WTC11 (cell line): ENCODE results near the gene TESK2. TPM values are rescaled to one million over a fixed set of nuclear protein-coding genes. Genes with fewer than 3 reads are reported as not detected.

Experiments used
- ATAC-seq: fragments of 200-7000 bp; cut with Tn5 transposase; 2 replicates; pipeline ENCODE4 v1.10.0; 2021; ENCODE audit warnings: mild to moderate bottlenecking, moderate library complexity
- CTCF ChIA-PET: fragments of 300-600 bp; sonication (Branson Sonifier 250); formaldehyde crosslinking; loops from one replicate; lab custom pipeline; 2021; ENCODE audit warnings: antibody characterized with exemption; lab: Charles Lee
- POLR2A ChIA-PET: fragments of 350-600 bp; sonication (Branson Sonifier 250); formaldehyde crosslinking; loops from one replicate; lab custom pipeline; 2021; ENCODE audit warnings: antibody characterized with exemption; lab: Charles Lee
- DNase-seq: peaks from one replicate; pipeline ENCODE4 v3.0.0; 2021; ENCODE audit warnings: low spot score
- H3K27ac Mint-ChIP-seq: 2 replicates; pipeline ENCODE4 v1.8.0; 2021; ENCODE audit warnings: mixed read lengths
- H3K27me3 Mint-ChIP-seq: 2 replicates; pipeline ENCODE4 v1.8.0; 2021; ENCODE audit warnings: low read depth, mild to moderate bottlenecking, moderate library complexity, mixed read lengths
- H3K36me3 Mint-ChIP-seq: 2 replicates; pipeline ENCODE4 v1.8.0; 2021; ENCODE audit warnings: mixed read lengths
- H3K4me1 Mint-ChIP-seq: 2 replicates; pipeline ENCODE4 v1.8.0; 2022; ENCODE audit warnings: mixed read lengths
- H3K4me3 Mint-ChIP-seq: 2 replicates; pipeline ENCODE4 v1.8.0; 2021; ENCODE audit warnings: mild to moderate bottlenecking, moderate library complexity, mixed read lengths
- H3K9me3 Mint-ChIP-seq: 2 replicates; pipeline ENCODE4 v1.8.0; 2021; ENCODE audit warnings: mixed read lengths
- ATF1 ChIP-seq: sonication (generic); formaldehyde crosslinking; IDR thresholded peaks from 2 replicates; pipeline ENCODE4 v1.8.1; 2023; ENCODE audit warnings: mild to moderate bottlenecking, moderate library complexity, missing genetic modification reagents
- ELF4 ChIP-seq: sonication (generic); formaldehyde crosslinking; IDR thresholded peaks from 2 replicates; pipeline ENCODE4 v1.8.1; 2022; ENCODE audit warnings: low read depth, mild to moderate bottlenecking, moderate library complexity, missing genetic modification reagents
- ESRRA ChIP-seq: sonication (generic); formaldehyde crosslinking; IDR thresholded peaks from 2 replicates; pipeline ENCODE4 v1.8.1; 2022; ENCODE audit warnings: mild to moderate bottlenecking, missing genetic modification reagents, borderline replicate concordance
- FOXP1 ChIP-seq: sonication (generic); formaldehyde crosslinking; IDR thresholded peaks from 2 replicates; pipeline ENCODE4 v1.8.0; 2022; ENCODE audit warnings: missing genetic modification reagents, mild to moderate bottlenecking, moderate library complexity, borderline replicate concordance
- GTF2I ChIP-seq: fragments of 250-450 bp; sonication (Bioruptor Pico); conservative IDR thresholded peaks from 2 replicates; pipeline ENCODE4 v1.4.0; 2021; ENCODE audit warnings: mild to moderate bottlenecking
- HMGA2 ChIP-seq: fragments of 250-450 bp; sonication (Bioruptor Pico); IDR thresholded peaks from 2 replicates; pipeline ENCODE4 v1.4.0; 2021; ENCODE audit warnings: mild to moderate bottlenecking, moderate library complexity
- IRF2 ChIP-seq: sonication (generic); formaldehyde crosslinking; IDR thresholded peaks from 2 replicates; pipeline ENCODE4 v1.8.0; 2022; ENCODE audit warnings: low read depth, missing genetic modification reagents, borderline replicate concordance
- NFE2L1 ChIP-seq: sonication (generic); formaldehyde crosslinking; IDR thresholded peaks from 2 replicates; pipeline ENCODE4 v1.8.1; 2023; ENCODE audit warnings: missing genetic modification reagents
- NR1H2 ChIP-seq: sonication (generic); formaldehyde crosslinking; IDR thresholded peaks from 2 replicates; pipeline ENCODE4 v1.9.0; 2021; ENCODE audit warnings: mild to moderate bottlenecking, moderate library complexity, missing genetic modification reagents
- SOX15 ChIP-seq: fragments of 250-450 bp; sonication (Bioruptor Pico); IDR thresholded peaks from 2 replicates; pipeline ENCODE4 v1.9.0; 2021; ENCODE audit warnings: mild to moderate bottlenecking
- TEAD4 ChIP-seq: sonication (generic); formaldehyde crosslinking; IDR thresholded peaks from 2 replicates; pipeline ENCODE4 v1.8.0; 2022; ENCODE audit warnings: mild to moderate bottlenecking, missing genetic modification reagents
- TP53 ChIP-seq: sonication (generic); formaldehyde crosslinking; IDR thresholded peaks from 2 replicates; pipeline ENCODE4 v1.8.1; 2023; ENCODE audit warnings: mild to moderate bottlenecking, missing genetic modification reagents
- ZNF232 ChIP-seq: sonication (generic); formaldehyde crosslinking; IDR thresholded peaks from 2 replicates; pipeline ENCODE4 v1.8.0; 2022; ENCODE audit warnings: mild to moderate bottlenecking, missing genetic modification reagents
- total RNA-seq: library from RNA; stranded (reverse); gene quantifications from 3 replicates; pipeline ENCODE4 v1.2.3, GENCODE V29; 2021
- TF ChIP-seq, protein P1 (sequence below): sonication (generic); formaldehyde crosslinking; IDR thresholded peaks from 2 replicates; pipeline ENCODE4 v1.8.0; 2023; ENCODE audit warnings: missing genetic modification reagents
- TF ChIP-seq, protein P2 (sequence below): fragments of 250-450 bp; sonication (Bioruptor Pico); IDR thresholded peaks from 2 replicates; pipeline ENCODE4 v2.1.2; 2022; ENCODE audit warnings: mild to moderate bottlenecking, moderate library complexity
- TF ChIP-seq, protein P3 (sequence below): fragments of 250-450 bp; sonication (Bioruptor Pico); conservative IDR thresholded peaks from 2 replicates; pipeline ENCODE4 v1.9.0; 2021; ENCODE audit warnings: mild to moderate bottlenecking
- TF ChIP-seq, protein P4 (sequence below): sonication (generic); formaldehyde crosslinking; IDR thresholded peaks from 2 replicates; pipeline ENCODE4 v1.8.0; 2023; ENCODE audit warnings: mild to moderate bottlenecking, missing genetic modification reagents
- TF ChIP-seq, protein P5 (sequence below): fragments of 250-450 bp; sonication (Bioruptor Pico); IDR thresholded peaks from 2 replicates; pipeline ENCODE4 v1.9.0; 2021; ENCODE audit warnings: mild to moderate bottlenecking, borderline replicate concordance

The TESK2 gene
- total RNA-seq, 1 experiment from 2014 or later: 13.3 TPM

DNA sequence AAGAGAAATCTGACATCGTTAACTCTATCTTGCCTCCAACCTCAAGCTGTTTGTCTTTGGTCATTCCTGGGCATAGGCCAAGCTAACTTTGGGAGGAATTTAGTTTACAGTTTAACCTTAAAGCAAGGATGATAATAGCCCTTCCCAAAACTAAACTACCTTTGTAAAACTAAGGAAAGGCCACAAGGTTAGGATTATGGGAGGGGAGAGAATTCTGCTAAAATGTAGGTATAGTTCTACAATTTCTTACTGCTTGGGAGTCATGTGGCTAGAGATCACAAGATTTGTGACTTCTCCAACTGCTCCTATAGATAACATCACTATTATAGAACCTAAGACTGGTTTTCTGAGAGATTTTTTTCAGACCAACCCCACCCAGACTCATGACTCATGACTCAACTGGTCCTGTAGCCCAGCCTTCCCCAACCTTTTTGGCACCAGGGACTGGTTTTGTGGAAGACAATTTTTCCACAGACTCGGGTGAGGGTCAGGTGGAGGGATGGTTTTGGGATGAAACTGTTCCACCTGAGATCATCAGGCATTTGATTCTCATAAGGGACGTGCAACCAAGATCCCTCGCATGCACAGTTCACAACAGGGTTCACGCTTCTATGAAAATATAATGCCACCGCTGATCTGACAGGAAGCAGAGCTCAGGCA is 80.0 kb downstream of the TESK2 start:
- no peak for DNase-seq
- no peak for ATAC-seq
- Mint-ChIP-seq H3K27ac (no peak overlapping the region), H3K4me3 (no peak overlapping the region), H3K4me1 (peaks cover 5% of the 10 kb centered on the region), H3K27me3 (no peaks in the 10 kb centered on the region), H3K9me3 (no peaks in the 10 kb centered on the region), H3K36me3 (no peaks in the 10 kb centered on the region)
- TF ChIP-seq, protein P1, sequence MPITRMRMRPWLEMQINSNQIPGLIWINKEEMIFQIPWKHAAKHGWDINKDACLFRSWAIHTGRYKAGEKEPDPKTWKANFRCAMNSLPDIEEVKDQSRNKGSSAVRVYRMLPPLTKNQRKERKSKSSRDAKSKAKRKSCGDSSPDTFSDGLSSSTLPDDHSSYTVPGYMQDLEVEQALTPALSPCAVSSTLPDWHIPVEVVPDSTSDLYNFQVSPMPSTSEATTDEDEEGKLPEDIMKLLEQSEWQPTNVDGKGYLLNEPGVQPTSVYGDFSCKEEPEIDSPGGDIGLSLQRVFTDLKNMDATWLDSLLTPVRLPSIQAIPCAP (CRISPR knock-in tag): no peak
- no peak for TF ChIP-seq NR1H2 (CRISPR knock-in tag)
- TF ChIP-seq, protein P2, sequence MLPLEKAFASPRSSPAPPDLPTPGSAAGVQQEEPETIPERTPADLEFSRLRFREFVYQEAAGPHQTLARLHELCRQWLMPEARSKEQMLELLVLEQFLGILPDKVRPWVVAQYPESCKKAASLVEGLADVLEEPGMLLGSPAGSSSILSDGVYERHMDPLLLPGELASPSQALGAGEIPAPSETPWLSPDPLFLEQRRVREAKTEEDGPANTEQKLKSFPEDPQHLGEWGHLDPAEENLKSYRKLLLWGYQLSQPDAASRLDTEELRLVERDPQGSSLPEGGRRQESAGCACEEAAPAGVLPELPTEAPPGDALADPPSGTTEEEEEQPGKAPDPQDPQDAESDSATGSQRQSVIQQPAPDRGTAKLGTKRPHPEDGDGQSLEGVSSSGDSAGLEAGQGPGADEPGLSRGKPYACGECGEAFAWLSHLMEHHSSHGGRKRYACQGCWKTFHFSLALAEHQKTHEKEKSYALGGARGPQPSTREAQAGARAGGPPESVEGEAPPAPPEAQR: no peak
- TF ChIP-seq ZNF232 (CRISPR knock-in tag): no peak
- TF ChIP-seq, protein P3, sequence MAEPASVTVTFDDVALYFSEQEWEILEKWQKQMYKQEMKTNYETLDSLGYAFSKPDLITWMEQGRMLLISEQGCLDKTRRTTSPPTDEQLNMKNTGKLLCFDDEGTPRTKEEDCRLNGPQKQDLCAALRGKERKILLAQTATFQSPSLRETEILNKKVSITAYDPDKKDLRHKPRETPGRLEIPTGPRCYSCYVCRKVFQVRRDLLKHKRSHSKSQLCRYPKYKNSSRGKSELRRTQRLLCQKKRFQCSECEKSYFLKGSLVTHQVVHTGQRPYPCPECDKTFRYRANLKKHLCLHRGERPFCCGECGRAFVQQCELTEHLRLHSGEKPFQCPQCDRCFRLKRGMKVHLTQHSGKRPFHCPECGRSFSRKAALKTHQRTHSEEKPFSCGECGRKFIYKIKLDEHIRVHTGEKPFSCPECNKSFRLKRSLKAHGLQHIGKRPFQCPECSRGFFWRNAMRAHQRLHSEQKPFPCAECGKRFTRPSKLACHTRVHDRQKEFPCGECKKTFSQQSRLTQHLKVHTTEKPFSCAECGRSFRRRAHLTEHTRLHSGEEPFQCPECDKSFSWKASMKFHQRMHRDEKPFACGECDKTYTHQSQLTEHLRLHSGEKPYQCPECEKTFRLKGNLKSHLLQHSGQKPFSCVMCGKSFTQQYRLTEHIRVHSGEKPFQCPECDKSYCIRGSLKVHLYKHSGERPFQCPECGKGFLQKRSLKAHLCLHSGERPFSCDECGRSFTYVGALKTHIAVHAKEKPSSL (CRISPR knock-in tag): no peak
- TF ChIP-seq ATF1 (CRISPR knock-in tag): no peak
- TF ChIP-seq TP53 (CRISPR knock-in tag): no peak
- TF ChIP-seq ESRRA (CRISPR knock-in tag): no peak
- TF ChIP-seq HMGA2 (CRISPR knock-in tag): no peak
- no peak for TF ChIP-seq SOX15 (CRISPR knock-in tag)
- TF ChIP-seq, protein P4, sequence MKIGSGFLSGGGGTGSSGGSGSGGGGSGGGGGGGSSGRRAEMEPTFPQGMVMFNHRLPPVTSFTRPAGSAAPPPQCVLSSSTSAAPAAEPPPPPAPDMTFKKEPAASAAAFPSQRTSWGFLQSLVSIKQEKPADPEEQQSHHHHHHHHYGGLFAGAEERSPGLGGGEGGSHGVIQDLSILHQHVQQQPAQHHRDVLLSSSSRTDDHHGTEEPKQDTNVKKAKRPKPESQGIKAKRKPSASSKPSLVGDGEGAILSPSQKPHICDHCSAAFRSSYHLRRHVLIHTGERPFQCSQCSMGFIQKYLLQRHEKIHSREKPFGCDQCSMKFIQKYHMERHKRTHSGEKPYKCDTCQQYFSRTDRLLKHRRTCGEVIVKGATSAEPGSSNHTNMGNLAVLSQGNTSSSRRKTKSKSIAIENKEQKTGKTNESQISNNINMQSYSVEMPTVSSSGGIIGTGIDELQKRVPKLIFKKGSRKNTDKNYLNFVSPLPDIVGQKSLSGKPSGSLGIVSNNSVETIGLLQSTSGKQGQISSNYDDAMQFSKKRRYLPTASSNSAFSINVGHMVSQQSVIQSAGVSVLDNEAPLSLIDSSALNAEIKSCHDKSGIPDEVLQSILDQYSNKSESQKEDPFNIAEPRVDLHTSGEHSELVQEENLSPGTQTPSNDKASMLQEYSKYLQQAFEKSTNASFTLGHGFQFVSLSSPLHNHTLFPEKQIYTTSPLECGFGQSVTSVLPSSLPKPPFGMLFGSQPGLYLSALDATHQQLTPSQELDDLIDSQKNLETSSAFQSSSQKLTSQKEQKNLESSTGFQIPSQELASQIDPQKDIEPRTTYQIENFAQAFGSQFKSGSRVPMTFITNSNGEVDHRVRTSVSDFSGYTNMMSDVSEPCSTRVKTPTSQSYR: no peak
- TF ChIP-seq TEAD4: no peak
- TF ChIP-seq, protein P5, sequence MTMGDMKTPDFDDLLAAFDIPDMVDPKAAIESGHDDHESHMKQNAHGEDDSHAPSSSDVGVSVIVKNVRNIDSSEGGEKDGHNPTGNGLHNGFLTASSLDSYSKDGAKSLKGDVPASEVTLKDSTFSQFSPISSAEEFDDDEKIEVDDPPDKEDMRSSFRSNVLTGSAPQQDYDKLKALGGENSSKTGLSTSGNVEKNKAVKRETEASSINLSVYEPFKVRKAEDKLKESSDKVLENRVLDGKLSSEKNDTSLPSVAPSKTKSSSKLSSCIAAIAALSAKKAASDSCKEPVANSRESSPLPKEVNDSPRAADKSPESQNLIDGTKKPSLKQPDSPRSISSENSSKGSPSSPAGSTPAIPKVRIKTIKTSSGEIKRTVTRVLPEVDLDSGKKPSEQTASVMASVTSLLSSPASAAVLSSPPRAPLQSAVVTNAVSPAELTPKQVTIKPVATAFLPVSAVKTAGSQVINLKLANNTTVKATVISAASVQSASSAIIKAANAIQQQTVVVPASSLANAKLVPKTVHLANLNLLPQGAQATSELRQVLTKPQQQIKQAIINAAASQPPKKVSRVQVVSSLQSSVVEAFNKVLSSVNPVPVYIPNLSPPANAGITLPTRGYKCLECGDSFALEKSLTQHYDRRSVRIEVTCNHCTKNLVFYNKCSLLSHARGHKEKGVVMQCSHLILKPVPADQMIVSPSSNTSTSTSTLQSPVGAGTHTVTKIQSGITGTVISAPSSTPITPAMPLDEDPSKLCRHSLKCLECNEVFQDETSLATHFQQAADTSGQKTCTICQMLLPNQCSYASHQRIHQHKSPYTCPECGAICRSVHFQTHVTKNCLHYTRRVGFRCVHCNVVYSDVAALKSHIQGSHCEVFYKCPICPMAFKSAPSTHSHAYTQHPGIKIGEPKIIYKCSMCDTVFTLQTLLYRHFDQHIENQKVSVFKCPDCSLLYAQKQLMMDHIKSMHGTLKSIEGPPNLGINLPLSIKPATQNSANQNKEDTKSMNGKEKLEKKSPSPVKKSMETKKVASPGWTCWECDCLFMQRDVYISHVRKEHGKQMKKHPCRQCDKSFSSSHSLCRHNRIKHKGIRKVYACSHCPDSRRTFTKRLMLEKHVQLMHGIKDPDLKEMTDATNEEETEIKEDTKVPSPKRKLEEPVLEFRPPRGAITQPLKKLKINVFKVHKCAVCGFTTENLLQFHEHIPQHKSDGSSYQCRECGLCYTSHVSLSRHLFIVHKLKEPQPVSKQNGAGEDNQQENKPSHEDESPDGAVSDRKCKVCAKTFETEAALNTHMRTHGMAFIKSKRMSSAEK (CRISPR knock-in tag): no peak
- TF ChIP-seq ELF4 (CRISPR knock-in tag): no peak
- no peak for TF ChIP-seq IRF2 (CRISPR knock-in tag)
- TF ChIP-seq FOXP1 (CRISPR knock-in tag): no peak
- TF ChIP-seq NFE2L1: no peak
- TF ChIP-seq GTF2I (CRISPR knock-in tag): no peak
- POLR2A ChIA-PET: no interaction called here
- CTCF ChIA-PET: interaction anchor here (0.6 kb wide), 1 partner anchor 21 kb away, joined by 4 read pairs; no protein-coding TSS in a partner anchor
